GM21360 (cell line): ENCODE data around the gene MED10.

Experiments
- ATAC-seq: cut with Tn5 transposase; IDR thresholded peaks from one replicate; pipeline ENCODE4 v1.9.1; 2021; ENCODE audit warnings: mild to moderate bottlenecking, moderate library complexity; ENCODE audit not compliant: unreplicated experiment

The MED10 gene

DNA sequence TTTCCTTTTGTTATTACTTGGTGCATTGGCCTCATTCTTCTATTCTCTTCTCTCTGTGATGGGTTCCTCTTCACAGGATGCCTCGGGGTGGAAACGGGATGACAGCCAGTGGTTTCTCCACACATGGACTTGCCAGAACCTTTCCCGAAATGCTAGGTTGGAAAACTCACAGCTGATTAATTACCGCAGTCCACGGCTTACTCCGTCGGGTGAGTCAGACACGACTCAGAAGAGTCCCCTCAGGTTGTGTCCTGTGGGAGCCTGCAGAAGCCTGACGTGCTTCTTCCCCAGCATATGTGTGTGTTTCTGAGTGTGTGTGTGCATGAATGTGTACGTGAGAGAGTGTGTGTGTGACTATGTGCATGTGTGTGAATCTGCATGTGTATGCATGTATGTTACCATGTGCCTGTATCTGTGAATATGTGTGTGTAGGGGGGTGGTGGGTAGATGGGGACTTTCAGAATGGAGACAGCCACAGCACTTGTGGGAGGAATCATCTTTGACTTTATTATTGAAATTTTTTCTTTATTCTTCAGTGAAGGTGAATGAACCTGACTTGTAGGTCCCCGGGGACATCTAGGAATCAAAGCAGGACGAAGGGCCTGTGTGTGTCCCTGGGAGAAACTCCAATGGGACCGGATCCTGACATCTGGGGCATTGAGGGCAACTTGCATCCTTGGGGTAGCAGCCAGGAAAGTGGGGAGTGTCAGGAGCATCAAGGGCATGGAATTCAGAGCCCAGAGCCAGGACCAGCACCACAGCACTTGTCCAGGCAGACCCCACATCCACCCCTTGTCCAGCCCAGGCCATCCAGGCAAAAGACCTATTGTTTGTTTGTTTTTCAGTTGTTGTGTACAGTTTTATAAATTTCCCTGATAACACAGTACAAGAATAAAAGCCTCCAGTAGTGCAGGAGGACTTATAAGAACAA, 21.9 kb upstream of the MED10 start:
- no peak for ATAC-seq

DNA sequence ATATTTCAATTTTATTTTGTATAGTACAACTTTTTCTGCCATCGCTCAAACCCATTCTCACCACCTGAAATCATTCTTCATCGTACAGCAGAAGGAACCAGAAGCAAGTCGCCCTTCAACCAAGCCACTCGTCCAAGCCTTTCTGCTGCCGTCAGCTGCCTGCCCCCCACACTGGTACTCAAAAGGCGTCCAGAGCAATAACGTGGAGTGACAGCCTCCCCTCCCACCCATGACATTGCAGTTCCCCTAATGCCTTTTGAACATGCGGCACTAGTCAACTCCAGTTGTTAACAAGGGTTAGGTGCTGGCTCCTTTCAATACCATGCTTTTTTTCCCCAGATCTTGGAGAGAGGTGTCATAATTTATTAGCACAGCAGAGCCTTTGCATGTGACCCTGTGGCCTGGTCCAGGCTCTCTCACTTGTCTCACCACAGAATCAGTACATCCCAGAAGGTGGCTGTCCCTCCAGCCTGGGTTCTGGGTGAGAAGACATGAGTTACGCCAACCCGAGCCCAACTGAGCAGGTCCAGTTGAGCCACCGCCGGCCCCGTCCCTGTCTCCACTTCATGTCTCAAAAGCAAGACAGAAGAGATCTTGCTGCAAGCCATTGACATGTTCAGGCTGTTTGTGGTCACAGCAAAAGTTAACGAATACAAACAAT, 20.4 kb upstream of the MED10 start:
- no peak for ATAC-seq

- no peak for ATAC-seq
Measured at GRCh38 chr5:6397536-6398269, 19.4 kb upstream of the MED10 start.

DNA sequence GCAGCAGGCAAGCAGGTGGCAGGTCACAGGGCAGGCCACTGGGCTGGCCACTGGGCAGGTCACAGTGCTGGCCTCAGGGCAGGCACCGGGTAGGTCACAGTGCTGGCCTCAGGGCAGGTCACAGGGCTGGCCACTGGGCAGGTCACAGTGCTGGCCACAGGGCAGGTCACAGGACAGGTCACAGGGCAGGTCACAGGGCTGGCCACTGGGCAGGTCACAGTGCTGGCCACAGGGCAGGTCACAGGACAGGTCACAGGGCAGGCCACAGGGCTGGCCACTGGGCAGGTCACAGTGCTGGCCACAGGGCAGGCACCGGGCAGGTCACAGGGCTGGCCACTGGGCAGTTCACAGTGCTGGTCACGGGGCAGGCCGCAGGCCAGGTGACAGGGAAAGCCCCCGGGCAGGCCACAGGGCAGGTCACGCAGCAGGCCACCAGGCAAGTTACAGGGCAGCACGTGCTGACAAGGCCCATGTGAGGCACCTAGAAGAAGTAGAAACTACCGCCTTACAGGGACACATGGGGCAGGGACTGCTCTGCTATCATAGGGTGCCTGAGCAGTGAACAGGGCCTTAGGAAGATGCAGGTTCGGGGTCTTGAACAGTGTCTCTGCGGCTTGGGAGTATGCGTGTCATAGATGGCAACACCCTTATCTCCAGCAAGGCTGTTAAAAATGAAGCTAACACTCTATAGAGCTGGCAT, 18.6 kb upstream of the MED10 start:
- ATAC-seq, result no peak

GRCh38 chr5:6396043-6396442, 17.7 kb upstream of the MED10 start:
- ATAC-seq, result no peak

DNA sequence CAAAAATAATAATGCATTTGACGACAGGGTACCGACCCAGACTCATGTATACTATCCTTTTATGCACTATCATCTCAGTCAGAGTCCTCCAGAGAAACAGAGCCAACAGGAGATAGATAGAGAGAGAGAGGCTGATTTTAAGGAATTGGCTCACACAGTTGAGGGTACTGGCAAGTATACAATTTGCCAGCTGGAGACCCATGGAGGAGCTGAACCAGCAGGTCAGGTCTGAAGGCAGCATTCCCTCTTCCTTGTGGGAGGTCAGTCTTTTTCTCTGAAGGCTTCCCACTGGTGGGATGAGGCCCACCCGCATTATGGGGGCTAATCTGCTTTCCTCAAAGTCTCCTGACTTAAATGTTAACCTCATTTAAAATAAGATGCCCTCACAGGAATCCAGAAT, 17.3 kb upstream of the MED10 start:
- ATAC-seq, result no peak

DNA sequence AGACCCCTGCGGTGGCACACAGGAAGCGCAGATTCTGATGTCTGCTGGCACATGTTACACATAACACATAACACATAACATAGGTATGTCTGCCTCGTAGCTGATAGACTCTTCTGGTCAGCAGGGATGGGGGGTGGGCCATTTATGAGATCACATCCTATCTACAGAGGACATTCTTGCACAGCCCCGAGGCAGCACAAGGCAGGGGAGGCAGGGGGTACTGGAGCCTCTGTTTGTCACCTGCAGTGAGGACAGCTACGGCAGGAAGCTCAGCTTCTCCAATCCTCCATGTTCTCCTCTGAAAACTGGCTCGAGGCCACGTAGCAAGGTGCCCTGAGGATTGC, 16.7 kb upstream of the MED10 start:
- ATAC-seq, result no peak

DNA sequence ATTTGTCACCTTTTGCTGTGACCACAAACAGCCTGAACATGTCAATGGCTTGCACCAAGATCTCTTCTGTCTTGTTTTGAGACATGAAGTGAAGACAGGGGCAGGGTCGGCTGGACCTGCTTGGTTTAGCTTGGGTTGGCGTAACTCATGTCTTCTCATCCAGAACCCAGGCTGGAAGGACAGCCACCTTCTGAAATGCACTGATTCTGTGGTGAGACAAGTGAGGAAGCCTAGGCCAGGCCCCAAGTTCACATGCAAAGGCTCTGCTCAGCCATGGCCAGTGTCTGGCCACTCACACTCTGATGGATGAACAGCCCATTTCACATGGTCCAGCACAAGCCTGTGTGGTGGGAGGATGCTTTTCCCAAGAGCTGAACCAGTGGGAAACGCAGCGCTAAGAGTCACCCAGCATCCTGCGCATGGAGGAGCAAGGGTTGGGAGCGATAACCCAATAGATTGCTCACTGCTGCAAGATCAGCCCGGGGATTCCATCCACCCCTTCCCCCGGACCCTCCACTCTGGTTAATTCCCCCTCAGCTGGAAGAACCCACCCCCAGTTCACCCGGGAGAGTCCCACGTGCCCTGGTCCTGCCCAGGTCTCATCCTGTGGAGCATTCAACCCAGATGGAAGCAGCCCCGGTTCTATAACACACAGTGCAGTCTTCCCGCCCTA, 16.2 kb upstream of the MED10 start:
- ATAC-seq, result no peak

DNA sequence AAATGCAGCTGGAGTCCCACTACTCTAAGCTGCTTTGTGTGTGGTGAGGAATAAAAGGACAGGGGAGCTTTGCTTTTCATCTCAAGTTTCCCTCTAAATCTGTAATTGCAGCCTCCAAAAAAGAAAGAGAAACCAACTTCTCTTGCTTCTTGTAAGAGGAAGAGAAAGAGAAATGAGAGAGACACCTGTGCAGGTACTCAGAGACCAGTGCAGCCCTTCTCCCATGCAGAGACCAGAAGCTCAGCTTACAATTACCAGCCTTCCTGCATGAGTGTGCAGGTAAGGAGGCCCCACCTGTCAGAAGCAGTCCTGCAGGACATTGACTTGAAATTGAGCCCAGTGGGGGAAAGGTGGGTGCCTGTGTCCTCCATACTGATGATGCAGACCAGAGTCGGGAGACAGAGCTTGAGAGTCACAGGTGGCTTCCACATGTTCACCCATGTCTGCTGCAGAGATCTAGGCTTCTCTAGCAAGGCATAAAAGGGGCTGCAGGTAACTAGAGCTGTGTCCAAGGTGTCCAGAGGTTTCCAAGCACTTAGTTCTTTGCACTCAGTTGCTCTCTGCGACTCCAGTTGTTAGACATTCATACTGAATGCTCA, 15.3 kb upstream of the MED10 start:
- no peak for ATAC-seq

- ATAC-seq, result no peak
Measured at GRCh38 chr5:6392561-6392960, 14.2 kb upstream of the MED10 start.

GRCh38 chr5:6391151-6391550, 12.8 kb upstream of the MED10 start:
- ATAC-seq, result no peak

DNA sequence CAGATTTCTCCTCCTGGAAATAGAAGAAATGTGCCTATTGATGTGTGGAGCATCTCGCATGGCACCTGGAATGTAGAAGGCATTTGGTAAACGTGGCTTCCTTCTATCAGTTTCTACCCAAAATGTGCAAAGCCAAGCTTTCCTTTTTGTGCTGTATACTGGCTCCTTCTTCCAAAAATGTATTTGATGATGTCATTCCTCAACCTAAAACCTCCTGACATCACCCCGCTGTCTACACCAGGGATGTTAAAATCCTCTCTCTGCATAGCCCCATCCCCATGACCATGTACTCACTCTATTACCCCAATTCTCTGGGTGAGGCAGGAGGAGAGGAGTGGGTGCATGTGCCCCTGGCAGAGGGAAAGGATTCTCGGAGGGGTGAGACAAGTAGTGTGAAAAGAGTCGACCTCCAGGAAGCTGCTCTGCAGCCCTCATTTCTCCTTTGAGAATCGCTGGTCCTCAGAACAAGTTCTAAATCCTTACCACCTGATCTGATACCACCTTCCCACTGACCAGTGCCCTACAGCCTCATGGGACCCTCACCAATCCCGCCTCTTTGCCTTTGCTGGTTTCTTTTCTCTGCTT, 11.7 kb upstream of the MED10 start:
- no peak for ATAC-seq

DNA sequence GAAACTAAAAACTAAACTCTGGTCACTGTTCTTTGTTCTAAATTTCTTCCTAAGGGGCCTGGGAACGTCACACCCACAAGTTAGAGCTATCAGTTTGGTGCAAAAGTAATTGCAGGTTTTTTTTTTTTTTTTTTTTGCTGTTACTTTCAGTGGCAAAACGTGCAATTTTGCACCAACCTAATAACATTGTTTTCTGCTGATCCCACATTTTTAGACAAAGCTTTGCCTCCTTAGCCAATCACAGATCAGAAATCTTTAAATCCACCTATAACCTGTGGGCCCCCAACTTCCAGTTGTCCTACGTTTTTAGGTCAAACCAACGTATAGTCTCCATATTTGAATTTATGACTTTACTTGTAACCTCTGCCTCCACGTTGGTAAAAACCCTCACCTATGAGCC, 11.1 kb upstream of the MED10 start:
- no peak for ATAC-seq

GRCh38 chr5:6387970-6388369, 9.6 kb upstream of the MED10 start:
- ATAC-seq, result no peak

DNA sequence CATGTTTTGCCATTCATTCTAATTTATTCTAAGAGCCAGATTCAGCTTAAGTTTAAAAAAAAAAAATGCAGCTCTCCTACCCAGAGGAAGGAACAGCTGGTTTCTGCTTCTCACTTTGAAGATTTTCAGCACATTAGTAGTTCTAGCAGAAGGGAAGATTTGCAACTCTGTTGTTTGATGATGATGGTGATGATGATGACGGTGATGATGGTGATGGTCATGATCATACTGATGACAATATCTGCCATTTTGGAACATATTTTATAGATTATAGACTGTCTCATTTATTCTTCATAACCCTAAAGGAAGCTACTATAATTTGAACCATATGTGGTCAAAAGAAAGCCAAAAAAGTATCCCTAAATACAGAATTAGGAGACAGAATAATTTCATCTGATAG, 7.9 kb upstream of the MED10 start:
- no peak for ATAC-seq

DNA sequence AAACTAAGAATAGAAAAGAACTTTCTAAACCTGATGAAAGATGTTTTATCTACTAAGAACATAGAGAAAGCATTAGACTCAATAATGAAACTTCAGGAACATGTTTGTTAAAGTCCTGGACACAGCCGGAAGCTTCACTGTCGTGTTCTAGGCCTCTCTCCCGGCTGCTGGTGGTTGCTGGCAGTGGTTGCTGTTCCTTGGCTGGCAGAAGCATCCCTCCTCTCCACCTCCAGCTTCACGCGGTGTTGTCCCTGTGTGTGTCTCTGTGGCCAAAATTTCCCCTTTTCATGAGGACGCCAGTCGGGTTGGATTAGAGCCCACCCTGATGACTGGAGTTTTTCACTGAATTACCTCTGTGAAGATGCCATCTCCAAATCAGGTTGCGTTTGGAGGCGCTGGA, 6.5 kb upstream of the MED10 start:
- ATAC-seq, result no peak

DNA sequence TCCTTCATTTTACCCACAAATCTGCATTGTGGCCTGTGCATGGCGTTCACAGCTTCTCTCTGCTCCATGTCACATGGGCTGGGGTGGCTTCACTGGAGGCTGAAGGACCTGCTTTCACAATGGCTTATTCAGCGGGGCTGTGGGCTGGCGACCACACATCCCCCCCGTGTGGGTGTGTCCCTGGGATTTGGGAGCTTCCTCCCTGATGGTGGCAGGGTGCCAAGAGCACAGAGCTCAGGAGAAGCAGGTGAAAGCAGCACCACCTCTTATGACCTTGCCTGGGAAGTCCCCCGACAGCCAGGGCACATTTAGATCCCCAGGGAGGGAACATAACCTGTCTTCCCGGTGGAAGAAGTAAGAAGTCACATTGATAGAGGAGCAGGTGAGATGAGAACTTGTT, 5.0 kb upstream of the MED10 start:
- no peak for ATAC-seq

DNA sequence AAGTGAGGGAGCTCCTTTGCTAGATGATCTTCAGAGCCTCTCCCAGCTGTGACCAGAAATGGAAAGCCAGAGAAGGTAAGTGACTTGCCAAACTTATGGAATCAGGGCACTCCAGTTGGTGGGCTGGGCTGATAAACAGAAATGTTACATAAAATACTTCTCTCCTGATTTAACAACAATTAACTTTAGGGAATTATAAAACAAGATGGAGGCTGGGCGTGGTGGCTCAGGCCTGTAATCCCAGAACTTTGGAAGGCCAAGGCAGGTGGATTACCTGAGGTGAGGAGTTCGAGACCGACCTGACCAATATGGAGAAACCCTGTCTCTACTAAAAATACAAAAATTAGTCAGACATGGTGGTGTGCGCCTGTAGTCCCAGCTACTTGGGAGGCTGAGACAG, 899 bp upstream of the MED10 start:
- ATAC-seq, result no peak

DNA sequence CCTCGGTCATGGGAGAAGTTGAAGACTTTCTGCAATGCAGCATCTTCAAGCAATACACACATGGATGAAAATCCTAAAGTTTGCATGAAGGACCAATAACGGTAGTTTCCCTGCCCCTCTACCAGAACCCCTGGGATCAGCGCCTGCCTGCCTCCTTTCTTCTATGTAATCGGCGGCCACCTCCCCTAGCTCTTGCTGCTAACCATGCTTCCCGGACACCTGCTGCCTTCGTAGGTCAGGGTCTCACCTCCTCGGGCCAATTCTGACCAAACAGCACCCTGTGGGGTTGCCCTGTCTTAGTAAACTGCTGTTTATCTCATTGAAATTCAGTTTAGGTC, 388 bp upstream of the MED10 start:
- ATAC-seq, result peak; percentile 32

DNA sequence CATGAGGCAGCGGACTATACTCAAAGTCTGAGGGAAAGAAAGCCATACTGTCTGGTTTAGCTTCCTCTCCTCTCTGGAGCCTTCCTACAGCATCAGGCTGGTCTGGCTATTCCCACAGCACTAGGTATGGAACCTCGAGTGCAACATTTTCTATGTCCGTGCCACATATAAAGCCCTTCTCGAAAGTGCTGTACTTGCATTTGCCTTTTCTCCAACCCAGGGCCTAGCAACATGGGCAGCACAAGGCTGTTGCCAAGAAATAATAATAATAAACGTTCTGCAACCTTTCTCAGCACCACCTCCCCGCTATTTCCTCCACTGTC, 804 bp downstream of the MED10 start:
- no peak for ATAC-seq
